HG02588 (cell line): ENCODE data around the gene CTCF.

Experiments
- ATAC-seq: cut with Tn5 transposase; IDR thresholded peaks from one replicate; pipeline ENCODE4 v1.9.1; 2021; ENCODE audit warnings: mild to moderate bottlenecking, moderate library complexity; ENCODE audit not compliant: unreplicated experiment

Gene CTCF

DNA sequence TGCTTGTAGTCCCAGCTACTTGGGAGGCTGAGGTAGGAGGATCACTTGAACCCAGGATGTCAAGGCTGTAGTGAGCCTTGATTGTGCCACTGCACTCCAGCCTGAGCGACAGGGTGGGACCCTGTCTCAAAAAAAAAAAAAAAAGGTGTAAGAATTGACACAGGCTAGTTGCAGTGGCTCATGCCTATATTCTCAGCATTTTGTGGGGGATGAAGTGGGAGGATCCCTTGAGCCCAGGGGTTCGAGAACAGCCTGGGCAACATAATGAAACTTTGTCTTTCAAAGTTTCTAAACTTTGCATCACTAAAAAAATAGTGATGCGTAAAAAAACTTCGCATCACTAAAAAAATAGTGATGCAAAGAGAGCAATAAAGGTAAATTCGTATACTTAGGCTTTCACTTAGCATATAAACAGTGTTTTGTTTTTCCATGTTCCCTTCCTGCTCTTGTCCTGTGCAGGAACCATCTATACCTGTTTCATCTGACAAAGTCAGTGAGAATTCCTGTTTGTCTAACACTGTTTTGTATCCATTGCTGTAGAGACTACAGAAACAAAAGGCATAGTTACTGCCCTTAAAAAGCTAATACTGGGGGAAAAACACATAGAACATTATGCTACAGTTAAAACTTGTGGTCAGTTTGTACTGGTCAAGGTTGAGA lies 32.1 kb downstream of the CTCF start:
- no peak for ATAC-seq

DNA sequence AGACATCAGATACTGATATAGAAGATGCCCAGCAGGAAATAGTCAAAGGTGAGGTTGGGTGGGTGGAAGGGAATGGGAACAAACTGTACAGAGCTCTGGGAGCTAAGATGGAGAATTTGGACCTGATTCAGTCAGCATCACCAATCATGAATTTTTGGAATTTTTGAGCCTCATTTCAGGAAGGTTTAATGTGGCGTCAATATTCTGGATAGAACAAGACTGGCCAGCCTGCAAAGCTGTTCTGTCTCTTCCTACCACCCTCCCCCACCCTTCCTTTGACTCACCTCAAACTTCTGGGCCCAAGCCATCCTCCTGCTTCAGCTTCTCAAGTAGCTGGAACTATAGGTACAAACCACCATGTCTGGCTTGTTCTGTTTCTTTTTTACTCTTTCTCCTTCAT lies 32.6 kb downstream of the CTCF start:
- ATAC-seq, result no peak

DNA sequence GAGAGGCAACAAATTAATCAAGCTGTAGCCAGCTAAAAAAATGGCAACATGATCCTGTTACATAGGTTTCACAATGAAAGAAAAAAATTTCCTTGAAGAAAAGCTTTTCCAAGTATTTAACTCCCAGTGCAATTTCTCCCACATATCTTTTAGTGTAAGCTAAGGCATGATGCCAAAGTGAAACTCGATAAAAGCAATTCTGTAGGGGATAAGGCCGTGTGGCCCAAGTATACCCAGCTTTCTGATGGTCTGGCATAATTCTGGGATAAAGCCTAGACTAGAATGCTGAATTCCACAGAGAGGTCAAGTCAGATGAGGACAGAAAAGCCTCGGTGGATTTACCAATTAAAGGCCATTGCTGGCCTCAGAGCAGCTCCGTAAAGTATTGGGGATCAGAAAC lies 36.2 kb downstream of the CTCF start:
- ATAC-seq, result no peak

DNA sequence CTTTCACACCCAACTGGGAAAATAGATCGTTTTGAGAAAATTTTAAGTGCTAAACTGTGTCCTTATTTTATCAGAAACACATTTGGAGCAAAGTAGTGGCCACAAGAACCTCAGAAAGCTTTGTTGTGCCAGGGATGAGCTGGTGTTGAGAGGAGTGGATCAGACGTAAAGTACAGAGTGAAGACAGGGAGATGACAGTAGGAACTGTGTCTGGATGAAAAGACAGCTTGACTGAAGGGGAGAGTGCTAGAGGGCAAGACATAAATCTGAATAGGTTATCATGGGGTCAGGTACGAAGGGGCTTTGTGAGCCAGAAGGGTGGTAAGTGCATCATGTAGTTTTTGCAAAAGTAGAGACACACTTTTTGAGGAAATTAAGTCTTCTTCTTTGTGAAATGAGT lies 43.3 kb downstream of the CTCF start:
- ATAC-seq, result no peak

DNA sequence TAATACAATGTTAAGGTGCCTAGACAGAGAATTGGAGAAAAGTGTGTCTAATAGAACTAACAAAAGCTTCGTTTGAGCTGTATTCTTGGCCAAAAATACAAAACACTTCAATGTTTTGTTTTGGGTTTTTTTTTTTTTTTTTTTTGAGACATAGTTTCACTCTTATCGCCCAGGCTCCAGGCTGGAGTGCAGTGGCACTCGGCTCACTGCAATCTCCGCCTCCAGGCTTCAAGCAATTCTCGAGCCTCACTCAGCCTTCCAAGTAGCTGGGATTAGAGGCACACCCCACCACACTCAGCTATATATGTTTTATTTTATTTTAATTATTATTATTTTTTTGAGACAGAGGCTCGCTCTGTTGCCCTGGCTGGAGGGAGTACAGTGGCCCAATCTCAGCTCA lies 44.3 kb downstream of the CTCF start:
- no peak for ATAC-seq

DNA sequence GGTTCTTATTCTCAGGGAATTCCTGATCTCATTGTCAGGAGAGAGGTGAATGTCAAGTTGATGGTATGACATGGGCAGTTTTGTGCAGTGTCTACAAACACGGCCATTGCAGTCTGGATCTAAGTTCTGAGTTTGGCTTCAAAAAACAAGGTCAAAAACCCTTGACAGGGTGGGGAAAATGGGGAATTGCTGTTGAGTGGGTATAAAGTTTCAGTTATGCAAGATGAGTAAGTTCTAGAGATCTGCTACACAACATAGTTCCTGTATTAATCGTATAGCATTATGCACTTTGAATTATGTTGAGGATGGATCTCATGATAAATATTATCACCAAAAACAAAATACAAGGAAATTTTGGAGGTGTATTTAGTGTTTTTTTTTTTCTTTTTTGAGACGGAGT lies 46.0 kb downstream of the CTCF start:
- no peak for ATAC-seq

DNA sequence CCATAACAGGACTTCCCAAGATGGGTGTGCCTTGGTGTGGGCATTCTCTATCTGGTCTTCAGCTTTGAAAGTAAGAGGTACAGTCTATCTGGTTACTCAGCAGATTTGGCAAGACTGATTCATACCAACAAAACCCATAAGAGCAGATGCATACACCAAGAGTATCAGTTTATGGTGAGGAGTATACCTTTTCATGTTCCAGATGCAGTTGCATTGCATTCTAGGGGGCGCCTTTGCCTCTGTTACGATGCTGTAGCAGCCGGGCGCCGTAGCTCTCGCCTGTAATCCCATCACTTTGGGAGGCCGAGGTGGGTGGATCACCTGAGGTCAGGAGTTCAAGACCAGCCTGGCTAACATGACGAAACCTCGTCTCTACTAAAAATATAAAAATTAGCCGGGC lies 51.5 kb downstream of the CTCF start:
- ATAC-seq, result no peak

DNA sequence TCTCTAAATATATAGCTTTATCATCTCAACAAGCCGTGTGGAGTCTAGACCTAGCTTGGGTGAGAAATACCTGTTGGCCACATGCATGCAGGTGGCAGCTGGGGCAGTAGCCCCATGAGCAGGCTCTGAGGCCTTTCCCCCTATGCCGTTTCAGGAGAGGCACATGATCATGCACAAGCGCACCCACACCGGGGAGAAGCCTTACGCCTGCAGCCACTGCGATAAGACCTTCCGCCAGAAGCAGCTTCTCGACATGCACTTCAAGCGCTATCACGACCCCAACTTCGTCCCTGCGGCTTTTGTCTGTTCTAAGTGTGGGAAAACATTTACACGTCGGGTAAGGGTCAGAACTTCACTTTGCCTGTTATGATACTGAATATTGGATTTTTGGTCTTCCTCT lies 65.9 kb downstream of the CTCF start:
- ATAC-seq, result no peak

DNA sequence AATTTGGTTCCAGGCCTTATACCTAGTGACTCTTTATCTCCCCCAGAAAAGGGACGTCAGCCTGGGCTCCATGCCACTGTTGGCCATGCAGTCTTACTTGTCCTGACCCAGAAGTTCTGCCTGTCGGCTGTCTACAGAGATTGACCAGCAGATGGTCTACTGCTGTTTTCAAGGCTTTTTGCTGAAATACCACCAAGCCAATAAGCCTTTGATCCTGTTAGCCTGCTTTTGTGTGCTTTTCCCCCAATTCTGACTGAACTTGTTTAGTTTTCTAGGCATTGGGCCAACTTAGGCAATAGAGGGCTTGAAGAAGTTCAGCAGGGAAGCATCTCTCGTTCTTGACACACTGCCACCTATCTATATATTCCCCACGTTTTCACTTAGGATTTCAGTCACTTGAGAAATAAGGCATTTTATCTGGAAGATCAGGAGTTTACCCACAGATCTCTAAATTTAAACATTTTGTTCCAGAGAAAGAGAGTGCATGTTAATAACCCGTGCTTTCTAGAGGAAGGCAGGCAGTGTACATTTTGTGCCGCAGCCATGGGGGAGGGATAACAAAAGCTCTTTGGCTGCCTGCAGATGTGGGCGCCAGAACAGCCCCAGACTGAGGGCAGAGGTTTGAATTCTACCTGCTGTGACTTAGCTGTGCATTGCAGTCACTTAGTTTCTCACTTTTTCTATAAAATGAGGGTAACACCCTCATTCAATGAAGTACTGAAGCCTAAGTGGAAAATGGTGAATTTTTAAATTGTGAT lies 70.3 kb downstream of the CTCF start:
- no peak for ATAC-seq

DNA sequence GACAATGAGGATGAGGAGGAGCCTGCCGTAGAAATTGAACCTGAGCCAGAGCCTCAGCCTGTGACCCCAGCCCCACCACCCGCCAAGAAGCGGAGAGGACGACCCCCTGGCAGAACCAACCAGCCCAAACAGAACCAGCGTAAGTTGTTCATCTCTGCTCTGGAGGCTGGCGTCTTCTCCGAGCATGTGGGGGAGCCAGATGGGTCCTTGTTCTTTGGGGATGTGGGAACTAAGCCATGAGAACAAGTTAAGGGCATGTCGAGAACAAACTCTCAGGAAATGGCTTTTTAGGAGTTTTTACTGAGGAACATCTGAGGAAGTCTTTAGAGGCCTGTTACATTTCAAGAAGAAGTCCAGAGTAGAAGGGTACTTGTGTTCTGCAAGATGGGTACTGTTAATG lies 74.4 kb downstream of the CTCF start:
- no peak for ATAC-seq

DNA sequence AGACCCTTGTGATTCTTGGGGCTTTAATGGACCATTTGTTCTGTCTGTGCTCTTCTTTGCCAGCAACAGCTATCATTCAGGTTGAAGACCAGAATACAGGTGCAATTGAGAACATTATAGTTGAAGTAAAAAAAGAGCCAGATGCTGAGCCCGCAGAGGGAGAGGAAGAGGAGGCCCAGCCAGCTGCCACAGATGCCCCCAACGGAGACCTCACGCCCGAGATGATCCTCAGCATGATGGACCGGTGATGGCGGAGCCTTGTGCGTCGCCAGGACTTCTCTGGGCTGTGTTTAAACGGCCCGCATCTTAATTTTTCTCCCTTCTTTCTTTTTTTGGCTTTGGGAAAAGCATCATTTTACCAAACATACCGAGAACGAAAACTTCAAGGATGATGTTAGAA lies 75.3 kb downstream of the CTCF start:
- no peak for ATAC-seq

DNA sequence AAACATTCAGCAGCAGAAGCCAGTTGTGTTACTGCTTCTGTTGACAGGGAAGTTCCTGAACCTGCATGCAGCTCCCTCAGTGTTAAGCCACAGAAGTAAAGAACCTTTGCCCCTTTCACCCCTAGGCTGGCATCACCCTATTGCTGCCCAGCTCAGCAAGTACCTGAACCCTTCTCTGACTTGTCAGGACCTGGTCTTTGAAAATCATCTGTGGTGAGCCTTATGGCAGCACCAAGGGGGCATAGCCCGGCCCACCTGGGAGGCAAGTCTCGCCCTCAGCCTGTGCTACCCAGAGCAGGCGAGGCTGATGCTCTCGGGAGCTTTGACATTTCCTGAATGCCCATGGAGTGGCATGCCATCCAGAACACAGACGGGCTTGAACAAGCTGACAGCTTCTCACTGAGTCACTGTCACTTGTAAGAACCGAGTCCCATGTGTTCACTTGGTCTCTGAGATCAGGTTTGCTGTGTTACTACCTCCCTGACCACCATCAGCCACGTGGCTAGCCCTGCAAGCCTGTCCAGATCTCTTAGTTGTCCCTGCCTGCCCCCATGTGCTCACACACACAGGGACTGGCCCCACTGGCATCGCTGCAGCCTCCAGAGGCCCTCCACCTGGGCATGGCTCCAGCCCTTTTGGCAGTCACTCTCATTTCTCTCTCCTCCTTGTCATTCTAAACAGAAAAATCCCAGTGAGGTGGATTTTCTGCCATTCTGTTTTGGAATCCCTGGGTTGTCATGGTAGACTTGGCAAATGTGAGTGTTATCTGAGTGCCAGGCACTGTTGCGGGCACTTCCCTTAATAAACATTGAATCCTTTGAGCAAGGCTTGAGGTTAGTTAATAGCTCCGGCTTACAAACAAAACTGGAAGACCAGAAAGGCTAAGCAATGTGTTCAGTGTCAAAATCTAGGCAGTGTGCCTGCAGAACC lies 79.7 kb downstream of the CTCF start:
- no peak for ATAC-seq

DNA sequence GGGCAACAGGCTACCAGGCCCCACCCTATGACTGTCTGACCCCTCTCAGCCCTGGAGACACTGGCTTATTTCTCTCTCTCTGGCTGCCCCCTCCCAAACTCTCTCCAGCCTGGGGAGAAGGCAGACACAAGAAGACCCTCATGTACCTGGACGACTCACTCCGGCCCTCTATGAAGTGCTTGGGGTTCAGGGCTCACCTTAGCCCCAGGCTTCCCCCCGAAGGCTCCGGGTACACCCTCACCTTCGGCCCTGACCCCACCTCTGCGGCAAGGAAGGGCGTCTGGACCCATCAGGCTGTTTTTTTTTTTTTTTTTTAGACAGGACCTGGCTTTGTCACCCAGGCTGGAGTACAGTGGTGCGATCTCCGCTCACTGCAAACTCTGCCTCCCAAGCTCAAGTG lies 81.7 kb downstream of the CTCF start:
- no peak for ATAC-seq

DNA sequence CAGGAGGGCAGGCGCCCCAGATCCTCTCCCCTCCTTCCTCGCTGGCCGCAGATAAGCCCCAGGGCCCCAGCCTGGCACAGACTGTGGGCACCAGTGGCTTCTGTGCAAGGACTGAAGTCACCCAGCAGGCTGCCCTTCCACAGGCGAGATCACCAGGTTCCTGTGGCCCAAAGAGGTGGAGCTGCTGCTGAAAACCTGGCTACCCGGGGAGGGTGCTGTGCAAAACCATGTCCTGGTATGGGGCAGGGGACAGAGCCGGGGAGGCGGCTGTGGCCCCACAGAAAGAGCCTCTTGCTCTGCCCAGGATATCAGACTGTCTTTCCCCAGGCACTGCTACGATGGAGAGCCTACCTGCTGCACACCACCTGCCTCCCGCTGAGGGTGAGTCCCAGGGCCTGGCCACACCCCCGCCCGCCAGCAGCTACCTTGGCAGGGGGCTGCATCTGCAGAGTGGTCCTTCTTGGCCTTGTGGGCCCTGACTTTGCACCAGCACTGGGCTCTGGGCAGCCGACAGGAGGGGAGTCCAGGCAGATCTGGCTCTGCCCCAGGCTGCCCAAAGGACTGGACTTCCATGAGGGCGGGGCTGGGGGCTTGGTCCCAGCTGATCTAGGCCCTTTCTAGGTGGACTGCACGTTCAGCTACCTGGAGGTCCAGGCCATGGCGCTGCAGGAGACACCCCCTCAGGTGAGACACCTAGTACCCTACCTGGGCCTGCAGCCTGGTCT lies 83.2 kb downstream of the CTCF start:
- ATAC-seq, result no peak

DNA sequence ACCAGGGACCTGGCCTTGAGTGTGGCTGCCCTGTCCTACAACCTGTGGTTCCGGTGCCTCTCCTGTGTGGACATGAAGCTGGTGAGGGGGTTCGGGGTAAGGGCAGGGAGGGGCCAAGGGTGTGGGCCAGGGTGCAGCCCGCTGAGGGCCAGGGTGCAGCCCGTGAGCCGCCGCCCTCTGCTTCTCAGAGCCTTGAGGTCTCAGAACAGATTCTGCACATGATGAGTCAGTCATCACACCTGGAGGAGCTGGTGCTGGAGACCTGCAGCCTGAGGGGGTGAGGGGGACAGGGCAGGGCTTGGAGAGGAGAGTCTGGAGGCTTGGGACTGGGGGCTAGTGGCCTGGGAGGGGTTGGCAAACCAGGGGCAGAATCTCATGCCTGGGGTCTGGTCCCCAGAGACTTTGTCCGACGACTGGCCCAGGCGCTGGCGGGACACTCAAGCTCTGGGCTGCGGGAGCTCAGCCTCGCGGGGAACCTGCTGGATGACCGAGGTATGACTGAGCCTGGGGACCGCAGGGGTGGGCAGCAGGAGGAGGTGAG lies 84.9 kb downstream of the CTCF start:
- no peak for ATAC-seq

DNA sequence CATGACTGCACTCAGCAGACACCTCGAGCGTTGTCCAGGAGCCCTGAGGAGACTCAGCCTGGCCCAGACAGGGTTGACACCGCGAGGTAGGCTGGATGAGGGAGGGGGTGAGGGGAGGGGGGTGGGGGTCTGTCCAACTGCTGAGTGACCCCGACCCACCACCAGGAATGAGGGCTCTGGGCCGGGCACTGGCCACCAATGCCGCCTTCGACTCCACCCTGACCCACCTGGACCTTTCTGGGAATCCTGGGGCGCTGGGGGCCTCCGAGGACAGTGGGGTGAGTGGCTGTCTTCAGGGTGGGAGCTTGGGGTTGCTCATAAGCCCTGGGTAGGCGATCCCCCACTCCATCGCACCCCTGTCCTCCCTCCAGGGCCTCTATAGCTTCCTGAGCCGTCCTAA lies 85.4 kb downstream of the CTCF start:
- no peak for ATAC-seq

DNA sequence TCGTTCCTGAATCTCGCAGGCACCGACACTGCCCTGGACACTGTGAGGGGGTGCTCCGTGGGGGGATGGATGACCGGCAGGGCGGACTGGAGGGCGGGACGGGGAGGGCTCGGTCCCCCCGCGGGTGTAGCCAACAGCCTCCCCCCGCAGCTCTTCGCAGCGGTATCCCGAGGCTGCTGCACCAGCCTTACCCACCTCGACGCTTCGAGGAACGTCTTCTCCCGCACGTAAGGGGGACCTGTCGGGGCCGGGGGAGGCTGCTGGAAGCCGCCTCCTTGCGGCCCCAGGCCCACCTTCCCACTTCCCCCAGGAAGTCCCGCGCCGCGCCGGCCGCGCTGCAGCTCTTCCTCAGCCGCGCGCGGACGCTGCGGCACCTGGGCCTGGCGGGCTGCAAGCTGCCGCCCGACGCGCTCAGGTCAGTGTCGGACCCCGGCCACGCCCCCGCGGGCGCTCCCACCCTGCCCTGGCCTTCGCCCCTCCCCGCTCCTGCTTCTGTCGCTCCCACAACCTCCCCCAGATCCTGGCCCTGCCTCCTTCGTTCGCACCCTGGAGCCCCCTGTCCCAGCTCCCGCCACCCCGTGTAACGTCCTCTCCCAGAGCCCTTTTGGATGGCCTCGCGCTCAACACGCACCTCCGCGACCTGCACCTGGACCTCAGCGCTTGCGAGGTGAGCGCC lies 85.9 kb downstream of the CTCF start:
- no peak for ATAC-seq

DNA sequence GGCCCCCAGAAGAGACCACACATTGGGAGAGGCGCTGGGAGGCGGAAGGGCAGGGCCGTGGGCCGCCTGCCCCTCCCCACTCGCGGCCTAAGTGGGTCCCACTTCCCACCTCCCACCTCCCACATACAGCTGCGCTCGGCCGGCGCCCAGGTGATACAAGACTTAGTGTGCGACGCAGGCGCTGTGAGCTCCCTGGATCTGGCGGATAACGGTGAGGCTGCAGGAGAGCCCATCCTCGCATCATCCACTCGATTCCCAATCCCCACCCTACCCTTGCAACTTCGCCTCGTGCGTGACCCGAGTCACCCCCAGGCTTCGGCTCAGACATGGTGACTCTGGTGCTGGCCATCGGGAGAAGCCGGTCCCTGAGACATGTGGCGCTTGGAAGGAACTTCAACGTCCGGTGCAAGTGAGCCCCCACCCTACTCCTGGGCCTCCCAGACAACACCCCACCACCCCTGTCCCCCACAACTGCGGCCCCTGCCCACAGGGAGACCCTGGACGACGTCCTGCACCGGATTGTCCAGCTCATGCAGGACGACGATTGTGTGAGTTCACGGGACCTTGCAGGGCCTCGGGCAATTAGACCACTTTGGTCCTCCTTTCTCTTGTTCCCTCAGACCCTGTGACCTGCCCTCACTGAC lies 86.6 kb downstream of the CTCF start:
- no peak for ATAC-seq

DNA sequence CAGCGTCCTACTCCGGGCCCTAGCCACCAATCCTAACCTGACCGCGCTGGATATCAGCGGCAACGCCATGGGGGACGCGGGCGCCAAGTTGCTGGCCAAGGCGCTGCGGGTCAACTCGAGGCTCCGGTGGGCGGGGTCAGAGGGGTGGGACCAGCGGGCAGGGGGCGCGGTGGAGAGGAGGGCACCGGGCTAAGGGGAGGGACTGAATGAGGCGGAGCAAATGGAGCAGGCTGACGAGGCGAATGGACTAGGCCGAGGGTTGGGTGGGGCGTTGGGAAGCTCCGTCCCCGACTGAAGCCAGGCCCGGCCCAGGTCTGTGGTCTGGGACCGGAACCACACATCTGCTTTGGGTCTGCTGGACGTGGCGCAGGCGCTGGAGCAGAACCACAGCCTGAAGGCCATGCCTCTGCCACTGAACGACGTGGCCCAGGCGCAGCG lies 87.2 kb downstream of the CTCF start:
- ATAC-seq, result no peak

DNA sequence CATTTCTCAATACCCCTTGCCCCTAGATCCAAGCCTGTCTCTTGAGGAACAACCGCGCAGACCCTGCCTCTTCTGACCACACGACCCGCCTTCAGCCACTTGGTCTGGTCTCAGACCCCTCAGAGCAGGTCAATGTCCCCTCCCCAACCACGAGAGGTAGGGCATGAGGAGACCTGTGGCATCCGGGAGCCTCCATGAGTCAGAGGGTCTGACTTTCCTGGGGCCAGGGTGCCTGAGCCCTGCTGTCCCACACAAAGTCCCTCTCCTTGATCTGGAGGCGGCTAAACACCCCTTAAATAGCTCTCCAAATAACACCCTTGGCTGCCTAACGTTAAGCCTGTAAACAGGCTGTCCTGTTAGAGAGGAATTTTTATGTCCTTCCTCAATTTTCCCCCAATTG lies 87.7 kb downstream of the CTCF start:
- ATAC-seq, result no peak
